Left lung (tissue), 10 donors: Measurements from ENCODE around the gene ACTG1. TPM values are rescaled to one million over a fixed set of nuclear protein-coding genes. Genes with fewer than 3 reads are reported as not detected.
A peak's percentile ranks its signal among the peaks of the same experiment; 100 is the strongest.

Experiments used
- ATAC-seq: fragments of 200-7000 bp; cut with Tn5 transposase; one replicate; pipeline ENCODE4 v1.9.1; 2020; ENCODE audit warnings: moderate library complexity
- DNase-seq, 4 donors: peaks; one replicate each; pipeline ENCODE4 v3.0.0-alpha.2; 2013 to 2020
- H3K27ac ChIP-seq, 2 donors: fragments of 200-600 bp; sonication (generic) in 1 of 2; one replicate each; pipeline versions ENCODE4 v1.5.0 to v1.8.0; 2020 to 2021
- H3K27me3 ChIP-seq, 2 donors: fragments of 200-600 bp; sonication (generic) in 1 of 2; one replicate each; pipeline versions ENCODE4 v1.5.0 to v1.8.0; 2020 to 2021
- H3K36me3 ChIP-seq, 2 donors: fragments of 200-600 bp; sonication (generic) in 1 of 2; one replicate each; pipeline versions ENCODE4 v1.5.0 to v1.8.0; 2020 to 2021
- H3K4me1 ChIP-seq, 2 donors: fragments of 200-600 bp; one replicate each; pipeline ENCODE4 v1.8.0; 2021
- H3K4me3 ChIP-seq, 2 donors: fragments of 200-600 bp; sonication (generic) in 1 of 2; one replicate each; pipeline versions ENCODE4 v1.5.0 to v1.8.0; 2020 to 2021; ENCODE audit warnings: mild to moderate bottlenecking in 1 of 2
- H3K9me3 ChIP-seq, 2 donors: fragments of 200-600 bp; sonication (generic) in 1 of 2; one replicate each; pipeline versions ENCODE4 v1.5.0 to v1.8.0; 2020 to 2021
- CTCF ChIP-seq, 2 donors: fragments of 200-600 bp; sonication (generic) in 1 of 2; IDR thresholded peaks; one replicate each; pipeline versions ENCODE4 v1.5.0 to v1.8.0; 2021; ENCODE audit warnings: antibody characterized with exemption in 2 of 2
- intact Hi-C, 2 donors: fragments of 100-400 bp; cut with DNase I; formaldehyde crosslinking; loops; one replicate each; pipeline versions ENCODE4 v1.11.2 to v1.14.2; 2022
- polyA plus RNA-seq, 6 donors: library from polyadenylated mRNA; unstranded; fragments of 120-200 nt; gene quantifications; one replicate each; pipeline ENCODE4 v1.2.1, GENCODE V29; 2013; ENCODE audit not compliant: insufficient read length in 6 of 6
- total RNA-seq, 2 donors: library from RNA; stranded (reverse); fragmentation: NEBNext Ultra II Directional; extraction: Animal tissue kit (Norgen Biotek cat#: 25700); gene quantifications; one replicate each; pipeline ENCODE4 v1.2.1, GENCODE V29; 2021
- donor health status: DM: no; HTN: yes; CAD: no.
- donor health status: DM: no; HTN: no; CAD: no.

ACTG1 gene
- total and polyA plus RNA-seq, 8 donors = 2,385 to 3,414 (median 2,872) TPM

GRCh38 chr17:81558941-81559806 lies 46.6 kb upstream of the ACTG1 start:
- Histone ChIP-seq H3K27me3 (no peaks in the 10 kb centered on the region), H3K9me3 (no peaks in the 10 kb centered on the region), H3K4me3 (no peak overlapping the region), H3K36me3 (peaks cover 0 to 83% of the 10 kb centered on the region in 2 donors), H3K27ac (no peak overlapping the region), H3K4me1 (peaks cover under 1 to 64% of the 10 kb centered on the region in 2 donors)
- DNase-seq (peak in 1 of 4 donors; percentile 55), ATAC-seq (no peak)
- no peak for TF ChIP-seq CTCF (IDR thresholded peaks at IDR 0.05)
- intact Hi-C loops = no loop called here

GRCh38 chr17:81558115-81558468 lies 45.5 kb upstream of the ACTG1 start:
- Histone ChIP-seq H3K4me3 (no peak overlapping the region), H3K36me3 (peaks cover 0 to 74% of the 10 kb centered on the region in 2 donors), H3K27ac (no peak overlapping the region), H3K9me3 (no peaks in the 10 kb centered on the region), H3K27me3 (no peaks in the 10 kb centered on the region), H3K4me1 (peaks cover 11 to 64% of the 10 kb centered on the region in 2 donors)
- TF ChIP-seq CTCF (IDR thresholded peaks at IDR 0.05) = no peak
- ATAC-seq = no peak
- intact Hi-C loops = no loop called here
- peak in 1 of 4 donors; percentile 57 for DNase-seq

- H3K36me3 ChIP-seq = peaks cover 0 to 68% of the 10 kb centered on the region in 2 donors
- H3K9me3 ChIP-seq = no peaks in the 10 kb centered on the region
- intact Hi-C loops = no loop called here
- H3K27me3 ChIP-seq = no peaks in the 10 kb centered on the region
- no peak overlapping the region for H3K27ac ChIP-seq
- DNase-seq = peak in 1 of 4 donors; percentile 34
- ATAC-seq = no peak
- no peak for TF ChIP-seq CTCF (IDR thresholded peaks at IDR 0.05)
- peaks cover 11 to 62% of the 10 kb centered on the region in 2 donors for H3K4me1 ChIP-seq
- no peak overlapping the region for H3K4me3 ChIP-seq
Measured at GRCh38 chr17:81557276-81558114, 44.9 kb upstream of the ACTG1 start.

- no peak for TF ChIP-seq CTCF (IDR thresholded peaks at IDR 0.05)
- intact Hi-C loops = no loop called here
- H3K9me3 ChIP-seq = no peaks in the 10 kb centered on the region
- H3K4me3 ChIP-seq = no peak overlapping the region
- H3K4me1 ChIP-seq = peaks cover 11 to 56% of the 10 kb centered on the region in 2 donors
- peaks cover 0 to 61% of the 10 kb centered on the region in 2 donors for H3K36me3 ChIP-seq
- H3K27me3 ChIP-seq = no peaks in the 10 kb centered on the region
- H3K27ac ChIP-seq = peak overlapping the region in 1 of 2 donors; percentile 26
- DNase-seq (peak in 1 of 4 donors; percentile 37), ATAC-seq (no peak)
Measured at GRCh38 chr17:81556863-81557262, 44.3 kb upstream of the ACTG1 start.
